SU-DHL-6 (cell line): Measurements from ENCODE around the gene ELMO1.

Source experiments
- H2AFZ ChIP-seq: fragments of 200-600 bp; sonication (generic); 2 replicates; pipeline ENCODE4 v1.6.1; 2014; ENCODE audit warnings: low read depth, mild to moderate bottlenecking, moderate library complexity, mixed read lengths, antibody characterized with exemption, low read length; ENCODE audit not compliant: severe bottlenecking
- H3F3A ChIP-seq: fragments of 200-600 bp; shearing (Covaris generic); 2 replicates; pipeline ENCODE4 v1.6.0; 2016; ENCODE audit warnings: antibody characterized with exemption, mild to moderate bottlenecking; ENCODE audit not compliant: insufficient read depth
- H3K27ac ChIP-seq: fragments of 200-600 bp; sonication (generic); 2 replicates; pipeline ENCODE4 v1.5.1; 2016; ENCODE audit warnings: low read depth, mild to moderate bottlenecking, low read length, moderate library complexity, mixed read lengths
- H3K27me3 ChIP-seq: fragments of 200-600 bp; sonication (generic), shearing (Covaris generic); 2 replicates; pipeline ENCODE4 v1.6.0; 2014; ENCODE audit warnings: mild to moderate bottlenecking, low read length
- H3K36me3 ChIP-seq: fragments of 200-600 bp; sonication (generic); 2 replicates; pipeline ENCODE4 v1.6.1; 2014; ENCODE audit warnings: mild to moderate bottlenecking, low read length, mixed read lengths
- H3K4me2 ChIP-seq: fragments of 300-600, 200-600 bp; shearing (Covaris generic), sonication (generic); 2 replicates; pipeline ENCODE4 v1.6.0; 2014; ENCODE audit warnings: low read length, low read depth, mild to moderate bottlenecking; ENCODE audit not compliant: poor library complexity, severe bottlenecking
- H3K4me3 ChIP-seq: fragments of 200-600 bp; sonication (generic); 2 replicates; pipeline ENCODE4 v1.5.1; 2014; ENCODE audit warnings: antibody characterized with exemption, low read length, mild to moderate bottlenecking, mixed read lengths; ENCODE audit not compliant: insufficient read depth, poor library complexity, severe bottlenecking
- H3K79me2 ChIP-seq: fragments of 200-600 bp; sonication (generic); 2 replicates; pipeline ENCODE4 v1.6.1; 2014; ENCODE audit warnings: mild to moderate bottlenecking, low read length, moderate library complexity; ENCODE audit not compliant: insufficient read depth
- H3K9ac ChIP-seq: fragments of 200-600 bp; sonication (generic); 2 replicates; pipeline ENCODE4 v1.7.0; 2014; ENCODE audit warnings: mild to moderate bottlenecking, low read length
- H3K9me2 ChIP-seq: fragments of 200-600 bp; sonication (generic); replicated peaks from 2 replicates; pipeline ENCODE4 v1.6.1; 2014; ENCODE audit warnings: low read length; ENCODE audit not compliant: insufficient read depth
- H3K9me3 ChIP-seq: fragments of 200-600 bp; sonication (generic); 2 replicates; pipeline ENCODE4 v1.6.1; 2014; ENCODE audit warnings: low read length, mixed read lengths; ENCODE audit not compliant: insufficient read depth
- H4K20me1 ChIP-seq: fragments of 200-600 bp; sonication (generic); 2 replicates; pipeline ENCODE4 v1.6.1; 2014; ENCODE audit warnings: low read depth, mild to moderate bottlenecking, antibody characterized with exemption, low read length, moderate library complexity, mixed read lengths
- CTCF ChIP-seq: fragments of 200-600 bp; sonication (generic); IDR thresholded peaks from one replicate; pipeline ENCODE4 v1.5.1; 2017; ENCODE audit warnings: antibody characterized with exemption, mild to moderate bottlenecking, low read length, moderate library complexity; ENCODE audit not compliant: insufficient read depth, poor library complexity, severe bottlenecking
- EZH2phosphoT487 ChIP-seq: fragments of 200-600 bp; sonication (generic), shearing (Covaris generic); conservative IDR thresholded peaks from 2 replicates; pipeline ENCODE4 v1.6.1; 2018; ENCODE audit warnings: mild to moderate bottlenecking, antibody characterized with exemption, low read length, moderate library complexity, mixed read lengths

The ELMO1 gene

GRCh38 chr7:37061849-37062559 lies 386.7 kb downstream of the ELMO1 start:
- H3K4me3 ChIP-seq: no peak overlapping the region
- no peaks in the 10 kb centered on the region for H3K9me2 ChIP-seq
- H4K20me1 ChIP-seq: no peaks in the 10 kb centered on the region
- no peaks in the 10 kb centered on the region for H3K27me3 ChIP-seq
- H3K79me2 ChIP-seq: no peaks in the 10 kb centered on the region
- no peak overlapping the region for H3K9ac ChIP-seq
- H2AFZ ChIP-seq: no peak overlapping the region
- no peak overlapping the region for H3K27ac ChIP-seq
- H3K4me2 ChIP-seq: no peak overlapping the region
- no peaks in the 10 kb centered on the region for H3K9me3 ChIP-seq
- no peaks in the 10 kb centered on the region for H3K36me3 ChIP-seq
- H3F3A ChIP-seq: no peaks in the 10 kb centered on the region
- TF ChIP-seq CTCF: no peak
- TF ChIP-seq EZH2phosphoT487: no peak

GRCh38 chr7:37056234-37056912 lies 392.3 kb downstream of the ELMO1 start:
- Histone ChIP-seq H3K4me2 (no peak overlapping the region), H3F3A (no peaks in the 10 kb centered on the region), H3K79me2 (no peaks in the 10 kb centered on the region), H3K27me3 (no peaks in the 10 kb centered on the region), H2AFZ (no peak overlapping the region), H3K9ac (no peak overlapping the region), H4K20me1 (no peaks in the 10 kb centered on the region), H3K9me2 (no peaks in the 10 kb centered on the region), H3K27ac (no peak overlapping the region), H3K36me3 (no peaks in the 10 kb centered on the region), H3K9me3 (no peaks in the 10 kb centered on the region), H3K4me3 (no peak overlapping the region)
- TF ChIP-seq EZH2phosphoT487: no peak
- no peak for TF ChIP-seq CTCF

- Histone ChIP-seq H3K4me2 (no peak overlapping the region), H3K9ac (no peak overlapping the region), H3K9me2 (no peaks in the 10 kb centered on the region), H3K9me3 (no peaks in the 10 kb centered on the region), H3K4me3 (no peak overlapping the region), H3K79me2 (no peaks in the 10 kb centered on the region), H3K27me3 (no peaks in the 10 kb centered on the region), H3K36me3 (no peaks in the 10 kb centered on the region), H3K27ac (no peak overlapping the region), H2AFZ (no peak overlapping the region), H4K20me1 (no peaks in the 10 kb centered on the region), H3F3A (no peaks in the 10 kb centered on the region)
- TF ChIP-seq CTCF: no peak
- no peak for TF ChIP-seq EZH2phosphoT487
Observed at GRCh38 chr7:37054624-37055241, 393.9 kb downstream of the ELMO1 start.
